Activated CD4-positive, alpha-beta T cell treated with anti-CD3 and anti-CD28 coated beads for 48 hours (primary cell): Measurements from ENCODE around the gene SMAD4.
"Not testable (repeated sequence)": the region's sequence is repeated elsewhere in the genome, so short reads cannot be mapped to it uniquely, and the experiment has no call there.

ENCODE experiments used
- DNase-seq: peaks from one replicate; pipeline ENCODE4 v3.0.0-alpha.2; 2020

Gene SMAD4

DNA sequence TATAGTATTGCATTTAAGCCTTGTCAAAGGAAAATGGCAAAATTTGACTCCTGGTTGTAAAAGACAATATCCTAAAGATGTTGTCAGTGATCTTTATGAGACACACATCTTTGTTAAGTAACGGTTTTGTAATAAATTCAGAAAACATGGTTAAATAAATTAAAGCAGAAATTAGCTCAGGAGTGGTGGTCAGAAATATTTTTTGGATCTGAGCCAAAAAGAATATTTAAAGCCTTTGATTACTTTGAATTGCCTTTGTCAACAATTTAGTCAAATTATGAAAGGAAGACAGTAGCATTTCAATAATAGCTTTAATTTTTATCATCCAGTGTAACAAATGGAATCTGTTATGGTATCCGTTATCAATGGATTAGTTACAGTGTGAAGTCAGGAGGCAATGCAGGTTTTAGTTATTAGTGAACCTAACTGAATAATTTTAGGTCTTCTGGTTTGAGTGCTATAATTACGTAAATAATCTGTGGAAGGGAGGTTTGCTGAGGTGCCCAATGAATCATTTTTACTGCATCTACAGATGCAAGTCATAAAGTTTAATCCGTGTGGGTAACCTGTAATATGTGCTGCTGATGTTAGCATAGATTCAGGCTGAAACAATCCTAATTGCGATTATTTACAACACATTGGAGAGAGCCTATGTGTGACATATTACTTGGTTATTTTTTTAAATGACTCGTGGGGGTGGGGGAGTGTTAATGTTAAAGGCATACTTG lies 42.7 kb downstream of the SMAD4 start:
- DNase-seq: no peak

GRCh38 chr18:51074605-51075004 lies 44.6 kb downstream of the SMAD4 start:
- DNase-seq: no peak

- DNase-seq: no peak
These were observed 46.5 kb downstream of the SMAD4 start for GRCh38 chr18:51076503-51076902.

DNA sequence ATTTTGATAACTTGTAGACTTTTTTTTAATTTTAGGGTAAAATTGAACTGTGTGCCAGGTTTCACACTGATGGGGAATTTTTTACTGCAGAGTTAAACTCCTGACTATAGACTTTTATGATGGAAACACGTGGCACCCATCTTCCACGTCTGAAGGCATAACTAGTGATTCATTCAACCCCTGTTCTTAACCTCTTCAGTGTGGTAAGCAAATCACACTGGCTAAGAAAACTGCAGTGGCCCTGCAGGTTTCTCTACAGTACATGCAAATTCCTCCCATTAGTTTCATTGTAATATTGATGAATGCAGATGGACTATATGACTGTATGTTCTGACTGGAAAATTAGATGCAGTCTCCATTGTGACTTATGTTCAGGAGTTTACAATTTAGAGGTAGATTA lies 47.2 kb downstream of the SMAD4 start:
- no peak for DNase-seq

DNA sequence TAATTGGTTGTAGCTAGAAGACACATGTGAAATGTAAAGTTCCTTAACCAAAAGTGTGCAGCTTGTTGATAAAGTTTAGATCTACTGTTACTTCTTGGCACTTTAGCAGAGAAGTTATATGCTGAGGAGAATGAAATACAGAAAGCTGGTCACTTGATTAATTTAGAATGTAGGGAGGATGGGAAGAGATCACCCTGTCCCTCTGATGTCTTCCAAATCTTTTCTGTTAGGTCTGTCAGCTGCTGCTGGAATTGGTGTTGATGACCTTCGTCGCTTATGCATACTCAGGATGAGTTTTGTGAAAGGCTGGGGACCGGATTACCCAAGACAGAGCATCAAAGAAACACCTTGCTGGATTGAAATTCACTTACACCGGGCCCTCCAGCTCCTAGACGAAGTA lies 48.0 kb downstream of the SMAD4 start:
- DNase-seq: no peak

DNA sequence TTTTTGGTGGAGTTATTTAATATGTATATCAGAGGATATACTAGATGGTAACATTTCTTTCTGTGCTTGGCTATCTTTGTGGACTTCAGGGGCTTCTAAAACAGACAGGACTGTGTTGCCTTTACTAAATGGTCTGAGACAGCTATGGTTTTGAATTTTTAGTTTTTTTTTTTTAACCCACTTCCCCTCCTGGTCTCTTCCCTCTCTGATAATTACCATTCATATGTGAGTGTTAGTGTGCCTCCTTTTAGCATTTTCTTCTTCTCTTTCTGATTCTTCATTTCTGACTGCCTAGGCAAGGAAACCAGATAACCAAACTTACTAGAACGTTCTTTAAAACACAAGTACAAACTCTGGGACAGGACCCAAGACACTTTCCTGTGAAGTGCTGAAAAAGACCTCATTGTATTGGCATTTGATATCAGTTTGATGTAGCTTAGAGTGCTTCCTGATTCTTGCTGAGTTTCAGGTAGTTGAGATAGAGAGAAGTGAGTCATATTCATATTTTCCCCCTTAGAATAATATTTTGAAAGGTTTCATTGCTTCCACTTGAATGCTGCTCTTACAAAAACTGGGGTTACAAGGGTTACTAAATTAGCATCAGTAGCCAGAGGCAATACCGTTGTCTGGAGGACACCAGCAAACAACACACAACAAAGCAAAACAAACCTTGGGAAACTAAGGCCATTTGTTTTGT lies 52.7 kb downstream of the SMAD4 start:
- no peak for DNase-seq

DNA sequence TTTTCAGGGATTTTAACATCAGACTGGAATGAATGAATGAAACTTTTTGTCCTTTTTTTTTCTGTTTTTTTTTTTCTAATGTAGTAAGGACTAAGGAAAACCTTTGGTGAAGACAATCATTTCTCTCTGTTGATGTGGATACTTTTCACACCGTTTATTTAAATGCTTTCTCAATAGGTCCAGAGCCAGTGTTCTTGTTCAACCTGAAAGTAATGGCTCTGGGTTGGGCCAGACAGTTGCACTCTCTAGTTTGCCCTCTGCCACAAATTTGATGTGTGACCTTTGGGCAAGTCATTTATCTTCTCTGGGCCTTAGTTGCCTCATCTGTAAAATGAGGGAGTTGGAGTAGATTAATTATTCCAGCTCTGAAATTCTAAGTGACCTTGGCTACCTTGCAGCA lies 53.4 kb downstream of the SMAD4 start:
- no peak for DNase-seq

- DNase-seq: no peak
These were observed 58.4 kb downstream of the SMAD4 start for GRCh38 chr18:51088410-51088809.

GRCh38 chr18:51089691-51090090 lies 59.7 kb downstream of the SMAD4 start:
- DNase-seq: no peak

GRCh38 chr18:51091270-51091669 lies 61.3 kb downstream of the SMAD4 start:
- no peak for DNase-seq

- no peak for DNase-seq
These were observed 62.1 kb downstream of the SMAD4 start for GRCh38 chr18:51092117-51092516.

- not testable (repeated sequence) for DNase-seq
These were observed 63.0 kb downstream of the SMAD4 start for GRCh38 chr18:51092967-51093366.

DNA sequence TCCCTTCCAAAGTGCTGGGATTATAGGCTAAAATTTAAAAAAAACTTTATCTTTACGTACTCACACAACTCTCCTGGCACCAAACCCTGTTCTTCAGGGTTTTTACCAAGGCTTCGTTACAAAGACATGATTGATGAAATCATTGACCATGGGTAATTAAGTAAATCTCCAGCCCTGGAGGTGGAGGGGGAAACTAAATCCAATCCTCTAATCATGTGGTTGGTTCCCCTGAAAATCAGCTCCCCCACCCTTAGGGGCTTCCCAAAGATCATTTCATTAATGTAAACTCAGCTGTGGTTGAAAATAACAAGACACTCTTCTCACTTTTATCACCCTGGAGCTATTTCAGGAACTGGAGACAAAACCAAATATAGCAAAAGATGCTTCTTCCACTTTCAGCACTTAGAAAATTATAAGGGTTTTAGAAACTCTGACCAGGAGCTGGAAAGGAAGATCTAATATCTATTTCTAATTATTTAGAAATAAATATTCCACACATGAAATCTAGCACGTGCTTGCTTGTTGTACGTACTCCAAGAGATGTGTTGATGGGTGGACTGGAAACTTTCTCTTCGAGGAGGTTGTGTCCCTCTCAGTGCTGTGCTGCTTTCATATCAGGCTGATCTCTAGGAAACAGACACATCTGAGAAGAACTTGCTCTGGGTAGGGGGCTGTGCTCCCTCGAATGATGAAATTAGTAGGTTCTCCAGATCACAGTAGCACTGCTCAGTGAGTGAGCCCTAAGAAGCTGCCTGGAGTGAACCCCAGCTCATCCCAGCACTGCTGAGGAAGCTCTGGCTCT lies 67.2 kb downstream of the SMAD4 start:
- no peak for DNase-seq

GRCh38 chr18:51098082-51098481 lies 68.1 kb downstream of the SMAD4 start:
- DNase-seq: no peak

DNA sequence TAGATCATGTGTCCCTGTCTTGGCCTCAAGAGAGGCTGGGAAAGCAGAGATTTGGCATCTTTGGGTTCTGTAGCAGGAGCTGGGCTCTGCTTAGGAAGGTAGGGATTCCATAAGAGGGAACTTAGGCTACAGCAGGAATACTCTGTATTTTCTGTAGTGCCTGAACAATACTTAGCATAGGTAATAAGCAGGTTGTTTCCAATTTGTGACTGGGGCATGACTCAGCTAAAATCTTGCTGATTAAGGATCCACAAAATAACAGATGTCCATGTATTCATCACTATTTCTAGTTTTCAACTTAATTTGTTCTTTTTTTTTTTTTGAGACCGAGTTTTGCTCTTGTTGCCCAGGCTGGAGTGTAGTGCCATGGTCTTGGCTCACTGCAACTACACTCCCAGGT lies 68.5 kb downstream of the SMAD4 start:
- DNase-seq: no peak

GRCh38 chr18:51100385-51101120 lies 70.5 kb downstream of the SMAD4 start:
- DNase-seq: no peak

DNA sequence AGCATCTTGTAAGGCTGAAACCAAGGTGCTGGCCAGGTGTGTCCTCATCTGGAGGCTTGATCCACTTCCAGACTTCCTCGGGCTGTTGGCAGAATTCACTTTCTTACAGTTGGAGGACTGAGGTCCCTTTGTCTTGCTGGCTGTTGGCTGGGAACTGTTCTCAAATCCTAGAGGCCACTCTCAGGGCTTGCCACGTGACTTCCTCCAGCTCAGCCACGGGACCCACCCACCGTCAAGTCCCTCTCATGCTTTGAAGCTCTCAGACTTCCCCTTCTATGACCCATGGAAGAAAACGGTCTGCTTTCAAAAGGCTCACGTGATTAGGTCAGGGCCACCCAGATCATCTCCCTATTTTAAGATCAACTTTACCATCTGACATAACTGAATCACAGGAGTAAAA lies 77.1 kb downstream of the SMAD4 start:
- no peak for DNase-seq

- DNase-seq: peak; percentile 23
These were observed 77.7 kb downstream of the SMAD4 start for GRCh38 chr18:51107598-51108305.

DNA sequence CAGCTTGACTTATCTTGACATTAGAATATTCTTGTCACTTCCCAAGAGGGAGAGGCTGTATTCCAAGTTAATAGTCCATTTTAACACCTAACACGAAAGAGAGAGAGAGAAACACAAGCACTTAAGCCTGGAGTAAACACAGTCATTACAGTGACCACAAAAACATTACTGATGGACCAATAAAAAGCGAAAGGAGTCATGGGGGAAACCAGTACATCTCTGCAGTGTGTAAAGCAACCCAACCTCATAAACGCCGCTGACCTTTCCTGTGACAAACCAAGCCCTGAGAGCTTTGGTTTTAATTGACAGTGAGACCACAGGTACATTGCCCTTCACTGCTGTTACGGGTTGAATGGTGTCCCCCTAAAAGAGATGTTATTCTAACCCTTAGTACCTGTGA lies 78.3 kb downstream of the SMAD4 start:
- no peak for DNase-seq

GRCh38 chr18:51110073-51110797 lies 80.2 kb downstream of the SMAD4 start:
- DNase-seq: peak; percentile 86

DNA sequence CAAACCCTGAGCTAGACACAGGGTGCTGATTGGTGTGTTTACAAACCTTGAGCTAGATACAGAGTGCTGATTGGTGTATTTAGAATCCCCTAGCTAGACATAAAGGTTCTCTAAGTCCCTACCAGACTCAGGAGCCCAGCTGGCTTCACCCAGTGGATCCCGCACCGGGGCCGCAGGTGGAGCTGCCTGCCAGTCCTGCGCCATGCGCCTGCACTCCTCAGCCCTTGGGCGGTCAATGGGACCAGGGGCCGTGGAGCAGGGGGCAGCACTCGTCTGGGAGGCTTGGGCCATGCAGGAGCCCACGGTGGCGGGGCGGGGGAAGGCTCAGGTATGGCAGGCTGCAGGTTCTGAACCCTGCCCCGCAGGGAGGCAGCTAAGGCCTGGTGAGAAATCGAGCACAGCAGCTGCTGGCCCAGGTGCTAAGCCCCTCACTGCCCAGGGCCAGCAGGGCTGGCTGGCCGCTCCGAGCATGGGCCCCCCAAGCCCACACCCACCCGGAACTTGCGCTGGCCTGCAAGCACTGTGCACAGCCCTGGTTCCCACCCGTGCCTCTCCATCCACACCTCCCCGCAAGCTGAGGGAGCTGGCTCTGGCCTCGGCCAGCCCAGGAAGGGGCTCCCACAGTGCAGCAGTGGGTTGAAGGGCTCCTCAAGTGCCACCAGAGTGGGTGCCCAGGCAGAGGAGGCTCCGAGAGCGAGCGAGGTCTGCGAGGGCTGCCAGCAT lies 81.8 kb downstream of the SMAD4 start:
- DNase-seq: not testable (repeated sequence)
